Occipital lobe (tissue), 2 donors: ENCODE data around the gene CCDC88B. TPM values are rescaled to one million over a fixed set of nuclear protein-coding genes. Genes with fewer than 3 reads are reported as not detected.
A peak's percentile ranks its signal among the peaks of the same experiment; 100 is the strongest.

Source experiments
- DNase-seq: peaks from one replicate; lab custom pipeline; 2025; lab: John Stamatoyannopoulos, UW
- total RNA-seq: library from RNA; depleted of rRNA; stranded (reverse); fragments of >200 nt; gene quantifications from one replicate; pipeline ENCODE4 v1.2.3, GENCODE V29; 2014

Gene CCDC88B
- total RNA-seq, 1 donor from 2014 or later, result 1.4 TPM

DNA sequence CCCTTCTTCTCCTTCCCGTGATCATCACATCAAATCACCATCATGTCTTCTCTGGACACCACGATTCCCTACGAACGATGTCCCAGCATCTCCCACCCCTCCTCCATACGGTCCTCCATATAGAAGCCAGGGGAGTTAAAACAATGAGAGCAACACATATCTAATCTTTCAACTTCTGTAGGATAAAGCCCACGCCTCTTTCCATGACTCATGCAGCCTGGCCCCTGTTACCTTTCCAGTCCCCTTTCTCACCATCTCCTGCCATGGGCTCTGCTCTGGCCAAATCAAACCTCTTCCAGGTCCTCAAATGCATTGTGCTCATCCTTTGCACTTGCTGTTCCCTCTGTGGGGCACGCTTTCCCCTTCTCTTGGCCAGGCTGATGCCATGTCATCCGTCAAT lies 42.6 kb downstream of the CCDC88B start:
- no peak for DNase-seq

DNA sequence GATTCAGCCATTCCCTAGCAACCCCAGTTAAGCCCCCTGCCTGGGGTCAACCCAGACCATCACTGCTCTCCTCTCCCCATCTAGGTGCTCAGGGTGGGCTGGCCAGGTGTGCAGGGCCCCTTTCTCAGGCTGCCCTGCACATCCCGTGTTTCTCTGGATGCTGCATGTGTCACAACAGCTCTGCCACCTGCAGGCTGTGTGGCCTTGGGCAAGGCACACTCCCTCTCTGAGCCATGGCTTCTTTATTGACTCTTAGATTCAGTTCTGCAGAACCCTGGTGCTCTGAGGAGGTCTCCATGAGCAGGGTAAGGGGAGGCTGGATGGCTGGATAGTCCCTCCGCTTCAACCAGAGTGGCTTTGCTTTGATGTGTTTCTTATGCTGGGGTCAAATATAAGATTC lies 43.6 kb downstream of the CCDC88B start:
- no peak for DNase-seq

DNA sequence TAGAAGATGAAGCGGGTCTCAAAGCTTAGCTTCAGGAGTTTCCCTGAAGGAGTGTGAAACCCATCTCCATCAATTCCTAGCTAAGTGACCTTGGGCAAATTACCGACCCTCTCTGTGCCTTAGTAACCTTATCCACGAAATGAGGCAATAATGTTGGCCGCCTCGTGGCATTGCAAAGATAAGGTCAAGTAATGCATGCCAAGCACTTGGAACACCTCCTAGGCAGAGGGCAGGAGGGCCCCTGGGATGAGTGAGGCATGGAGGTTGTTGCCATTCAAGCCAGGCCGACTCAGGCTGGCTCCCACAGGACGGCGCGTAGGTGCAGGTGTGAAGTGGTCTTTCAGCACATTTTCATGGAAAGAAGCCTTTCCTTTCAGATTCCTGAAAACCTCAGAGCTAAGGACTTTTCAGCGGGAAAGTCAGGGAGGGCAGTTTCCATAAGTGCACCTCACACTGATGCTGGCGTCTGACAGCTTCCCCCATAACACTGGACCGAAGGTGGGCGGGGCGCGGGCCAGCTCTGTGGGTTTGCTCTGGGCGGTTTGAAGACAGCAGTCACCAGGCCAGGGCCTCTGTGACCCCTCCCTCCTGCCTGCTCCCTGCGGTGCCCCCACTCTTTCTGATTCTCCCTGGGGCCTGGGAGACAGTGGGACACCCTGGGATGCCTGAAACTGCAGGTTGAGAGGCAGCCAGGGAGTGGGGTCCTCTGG lies 44.2 kb downstream of the CCDC88B start:
- DNase-seq, result no peak

DNA sequence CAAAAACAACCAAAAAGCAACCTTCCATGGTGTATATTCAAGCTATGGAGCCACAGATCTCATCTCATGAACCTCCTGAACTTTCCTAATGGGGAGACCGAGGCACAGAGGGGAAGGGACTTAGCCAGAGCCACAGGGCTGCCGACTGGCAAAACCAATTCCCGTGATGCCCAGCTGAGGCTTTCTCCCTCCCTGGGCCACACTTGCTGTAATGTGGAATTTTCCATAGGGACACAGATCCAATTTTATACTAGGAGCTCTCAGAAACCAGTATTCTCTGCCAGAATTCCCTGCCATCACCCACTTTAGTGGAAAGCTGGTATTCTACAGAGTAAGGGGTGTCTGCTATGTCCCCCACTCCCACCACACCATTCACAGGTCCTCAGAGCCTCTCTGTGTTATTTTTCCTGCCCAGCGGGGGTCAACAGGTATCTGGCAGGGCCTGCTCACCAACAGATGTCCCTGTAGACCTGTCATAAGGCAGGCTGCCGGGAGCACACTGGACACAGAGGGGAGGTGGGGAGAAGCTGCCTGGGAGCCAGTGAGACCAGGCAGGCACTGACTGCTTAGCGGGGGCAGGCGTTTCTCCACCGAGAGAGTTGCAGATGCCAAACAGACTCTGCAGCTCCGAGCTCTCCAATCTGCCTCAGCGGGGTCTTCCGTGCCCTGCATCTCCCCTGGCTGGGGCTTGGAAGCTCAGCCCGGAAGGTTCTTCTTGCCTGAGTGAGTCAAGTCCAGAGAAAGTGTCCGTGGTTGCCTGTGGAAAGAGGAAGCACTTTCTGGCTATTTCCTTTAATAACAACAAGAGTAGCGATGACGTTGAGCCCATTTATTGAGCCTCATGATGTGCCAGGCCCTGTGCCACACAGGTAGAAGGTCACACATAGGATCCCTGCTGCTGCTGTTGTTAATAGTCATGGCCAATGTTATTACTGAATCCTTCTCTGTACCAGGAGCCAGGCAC lies 45.3 kb downstream of the CCDC88B start:
- peak; percentile 46 for DNase-seq

DNA sequence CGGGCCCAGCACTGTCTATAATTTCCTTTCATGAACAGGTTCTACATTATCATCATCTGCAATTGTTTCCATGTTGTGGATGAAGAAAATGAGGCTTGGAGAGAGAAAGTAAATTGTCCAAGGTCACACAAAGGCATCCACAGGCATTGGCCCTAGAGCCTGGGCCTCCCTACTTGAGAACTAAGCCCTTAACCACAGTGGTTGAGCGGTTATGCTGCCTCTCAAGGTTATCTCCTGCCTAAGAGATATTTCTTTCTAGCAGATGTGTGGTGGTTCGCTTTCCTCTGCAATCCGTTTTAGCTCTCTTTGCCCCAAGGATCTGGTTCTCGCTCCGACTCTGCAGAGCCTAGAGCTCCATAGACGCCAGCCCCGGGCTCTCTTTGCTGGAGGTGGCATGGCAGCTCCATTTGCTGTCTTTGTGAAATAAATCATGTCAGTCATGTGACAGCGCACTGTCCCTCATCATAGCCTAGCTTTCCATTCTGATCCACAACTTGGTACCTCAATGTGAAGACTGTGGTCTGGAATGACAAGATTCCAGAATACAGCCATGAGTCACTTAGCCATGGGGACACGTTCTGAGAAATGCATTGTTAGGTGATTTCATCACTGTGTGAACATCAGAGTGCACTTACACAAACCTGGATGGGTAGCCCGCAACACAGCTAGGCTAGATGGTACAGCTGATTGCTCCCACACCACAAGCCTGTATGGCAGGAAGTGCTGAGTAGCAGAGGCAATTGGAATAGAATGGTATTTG lies 46.1 kb downstream of the CCDC88B start:
- no peak for DNase-seq

DNA sequence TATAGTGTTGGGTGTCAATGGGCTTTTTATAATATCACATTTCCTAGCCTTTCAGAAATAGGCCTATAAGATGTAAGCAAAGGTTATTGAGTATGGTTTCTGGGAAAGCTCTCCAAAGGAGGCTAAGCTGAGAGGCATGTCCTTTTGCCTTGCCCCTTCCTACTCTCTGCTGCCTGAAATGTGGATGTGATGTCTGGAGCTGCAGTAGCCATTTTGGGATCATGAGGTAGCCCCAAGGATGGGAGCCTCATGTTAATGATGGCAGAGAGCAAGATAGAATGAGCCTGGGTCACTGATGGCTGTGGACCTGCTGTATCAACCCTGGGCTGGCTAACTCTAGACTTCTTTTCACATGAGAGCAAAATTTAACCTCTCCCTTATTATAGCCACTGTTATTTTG lies 47.9 kb downstream of the CCDC88B start:
- no peak for DNase-seq

DNA sequence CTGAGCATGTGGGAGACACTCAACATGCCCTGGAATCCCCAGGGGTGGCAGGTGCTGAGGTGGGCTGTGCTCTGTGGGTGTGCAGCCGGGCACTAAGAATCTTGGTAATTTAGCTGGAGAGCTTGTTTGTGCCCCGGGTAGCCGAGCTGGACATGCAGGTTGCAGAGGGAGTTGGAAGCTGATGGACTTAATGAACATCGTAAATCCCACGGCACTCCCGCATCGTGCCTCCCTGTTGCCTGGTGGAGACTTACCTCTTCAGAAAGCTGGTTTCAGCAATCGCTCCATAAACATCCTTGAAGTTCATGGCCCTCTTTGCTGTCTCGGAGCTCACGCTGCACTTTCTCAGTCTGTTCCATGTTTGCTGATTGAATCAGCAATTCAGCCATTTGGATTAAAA lies 48.9 kb downstream of the CCDC88B start:
- DNase-seq, result no peak

DNA sequence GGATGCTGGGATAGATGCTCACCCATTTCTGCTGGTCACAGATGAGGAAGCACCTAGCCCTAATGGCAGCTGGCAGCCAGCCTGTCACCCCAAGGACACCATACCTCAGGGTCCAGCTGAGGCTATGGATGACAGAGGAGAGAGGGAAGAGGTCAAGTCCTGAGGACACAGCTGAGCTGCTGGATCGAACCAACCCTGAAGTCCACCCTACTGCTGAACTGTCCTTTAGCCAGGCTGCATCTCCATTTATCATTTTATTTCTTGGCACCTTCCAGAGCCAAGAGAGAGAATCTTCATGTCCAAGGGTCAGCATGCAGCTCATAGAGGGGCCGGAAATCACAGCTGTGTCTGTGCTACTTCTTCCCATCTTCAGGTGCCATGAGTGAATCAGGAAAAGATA lies 49.8 kb downstream of the CCDC88B start:
- DNase-seq, result no peak

DNA sequence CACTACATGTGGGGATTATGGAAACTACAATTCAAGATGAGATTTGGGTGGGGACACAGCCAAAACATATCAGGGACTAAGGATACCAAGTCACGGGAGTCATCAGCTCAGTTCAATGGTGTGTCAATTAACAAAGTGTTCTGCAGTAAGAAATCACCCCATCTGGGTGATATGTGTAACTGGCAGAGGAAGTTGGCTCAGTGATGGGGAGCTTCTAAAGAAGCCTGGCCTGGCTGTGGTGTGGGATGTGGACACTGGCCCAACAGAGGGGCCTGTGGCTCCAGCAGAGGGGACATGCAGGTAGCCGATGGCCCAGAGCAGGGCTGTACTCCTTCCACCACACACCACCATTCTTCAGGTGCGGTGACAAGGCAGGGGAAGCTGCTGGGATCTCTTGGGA lies 50.6 kb downstream of the CCDC88B start:
- no peak for DNase-seq

DNA sequence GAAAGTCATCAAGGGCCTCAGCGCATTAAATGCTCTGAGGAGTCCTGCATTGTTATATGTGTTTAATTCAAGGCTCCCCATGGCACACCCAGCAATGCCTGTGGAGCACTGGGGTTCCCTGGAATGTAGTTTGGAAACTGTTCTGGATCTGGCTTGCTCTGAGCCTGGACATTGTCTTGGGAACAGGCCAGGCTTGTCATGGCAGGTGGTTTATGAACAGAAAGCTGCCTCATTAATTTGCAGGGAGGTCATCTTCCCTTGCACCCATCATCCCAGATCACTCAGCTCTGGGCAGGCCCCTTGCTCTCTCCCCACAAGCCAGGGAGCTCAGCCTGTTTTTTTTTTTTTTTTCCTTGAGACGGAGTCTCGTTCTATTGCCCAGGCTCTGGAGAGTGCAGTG lies 51.8 kb downstream of the CCDC88B start:
- DNase-seq, result no peak

DNA sequence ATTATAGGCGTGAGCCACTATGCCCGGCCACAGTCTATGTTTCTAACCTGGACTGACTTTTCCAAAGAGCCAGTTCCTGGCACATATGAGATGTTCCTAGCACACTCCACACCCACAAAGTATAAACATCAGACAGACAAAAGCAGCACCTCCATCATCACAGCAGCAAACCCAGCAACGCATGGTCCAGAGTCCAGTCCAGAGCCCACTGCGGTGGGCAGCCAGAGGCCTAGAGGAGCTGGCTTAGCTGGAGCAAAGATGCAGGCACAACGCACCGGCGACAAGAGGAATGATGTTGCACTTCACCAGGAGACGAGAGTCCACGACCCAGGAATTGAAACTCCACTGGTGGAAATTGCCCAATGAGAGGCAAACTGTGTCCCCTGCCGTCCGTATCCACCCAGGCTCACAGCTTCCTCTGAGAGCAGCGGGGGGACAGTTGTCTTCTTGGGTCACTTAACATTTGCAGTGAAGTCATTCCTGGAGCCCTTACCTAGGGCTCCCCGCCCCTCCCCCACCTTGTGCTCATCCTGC lies 55.6 kb downstream of the CCDC88B start:
- no peak for DNase-seq

DNA sequence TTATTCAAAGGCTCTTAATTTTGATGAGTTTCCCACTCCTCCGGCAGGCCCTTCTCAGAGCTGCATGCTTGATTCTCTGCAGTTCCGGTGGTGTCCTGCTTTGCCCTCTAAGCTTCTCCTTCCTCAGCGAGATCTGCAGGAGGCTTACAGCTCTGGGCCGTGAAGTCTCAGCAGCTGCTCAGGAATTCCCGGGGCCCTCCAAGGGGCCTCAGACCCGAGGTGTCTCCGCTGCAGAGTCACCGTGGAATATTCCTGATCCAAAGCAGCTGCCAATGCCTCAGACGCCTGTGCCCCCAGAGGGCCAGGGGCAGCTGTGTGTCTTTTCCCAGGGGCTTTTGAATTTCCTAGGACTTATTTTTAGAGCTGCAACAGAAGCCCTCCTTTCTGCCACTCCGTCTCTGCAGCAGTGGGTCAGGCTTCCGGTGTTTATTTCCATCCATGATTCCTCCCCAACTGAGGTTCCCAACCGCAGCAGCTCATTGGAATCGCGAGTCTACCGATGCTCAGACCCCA lies 56.1 kb downstream of the CCDC88B start:
- DNase-seq, result no peak

DNA sequence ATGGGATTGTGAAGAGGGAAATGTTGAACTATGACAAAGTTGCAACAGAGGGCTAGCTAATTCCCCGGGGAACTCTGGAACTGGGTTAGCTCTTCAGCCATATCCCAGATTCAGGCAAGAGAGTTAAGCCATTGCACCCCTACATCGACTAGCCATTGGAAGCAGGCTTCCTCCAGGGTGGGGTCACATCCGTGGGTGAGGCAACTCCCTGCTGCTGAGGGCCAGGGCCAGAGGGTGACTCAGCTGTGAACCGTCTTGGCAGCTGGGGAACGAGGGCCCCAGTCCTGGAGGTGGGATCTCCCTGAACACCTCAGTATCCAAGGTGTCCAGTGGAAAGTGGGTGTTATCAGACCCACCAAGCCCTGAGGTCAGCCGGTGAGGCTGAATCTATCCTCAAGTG lies 60.1 kb downstream of the CCDC88B start:
- no peak for DNase-seq

DNA sequence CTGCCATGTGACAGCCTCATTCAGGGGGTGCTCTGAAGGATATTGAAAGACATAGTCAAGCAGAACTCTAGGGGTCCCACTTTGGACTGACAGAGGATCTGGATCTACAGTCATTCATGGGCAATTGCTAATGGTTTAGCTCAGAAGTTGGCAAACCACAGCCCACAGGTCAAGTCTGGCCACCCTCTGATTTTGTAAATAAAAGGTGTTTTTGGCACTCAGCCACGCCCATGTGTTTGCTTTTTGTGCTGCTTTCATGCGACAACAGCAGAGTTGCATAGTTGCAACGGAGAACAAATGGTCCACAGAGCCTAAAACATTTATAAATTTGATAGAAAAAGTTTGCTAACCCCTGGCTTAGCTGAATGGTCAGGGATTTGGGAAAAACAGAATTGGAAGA lies 60.7 kb downstream of the CCDC88B start:
- no peak for DNase-seq

DNA sequence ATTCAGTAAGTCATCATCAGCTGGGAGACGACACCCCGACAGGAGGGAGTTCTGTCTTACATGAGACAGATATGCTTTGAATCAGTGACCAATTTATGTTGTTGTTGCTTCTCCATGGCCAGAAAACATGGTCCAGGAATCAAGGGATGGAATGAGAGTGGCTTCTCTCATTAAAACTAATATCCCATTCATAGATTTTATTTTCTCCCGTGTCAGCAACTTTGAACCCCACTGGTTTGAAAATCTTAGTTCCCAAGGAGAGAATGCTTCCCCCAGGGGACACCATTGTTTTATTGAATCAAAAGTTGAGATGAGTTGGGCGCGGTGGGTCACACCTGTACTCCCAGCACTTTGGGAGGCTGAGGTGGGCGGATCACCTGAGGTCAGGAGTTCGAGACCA lies 61.8 kb downstream of the CCDC88B start:
- DNase-seq, result no peak

DNA sequence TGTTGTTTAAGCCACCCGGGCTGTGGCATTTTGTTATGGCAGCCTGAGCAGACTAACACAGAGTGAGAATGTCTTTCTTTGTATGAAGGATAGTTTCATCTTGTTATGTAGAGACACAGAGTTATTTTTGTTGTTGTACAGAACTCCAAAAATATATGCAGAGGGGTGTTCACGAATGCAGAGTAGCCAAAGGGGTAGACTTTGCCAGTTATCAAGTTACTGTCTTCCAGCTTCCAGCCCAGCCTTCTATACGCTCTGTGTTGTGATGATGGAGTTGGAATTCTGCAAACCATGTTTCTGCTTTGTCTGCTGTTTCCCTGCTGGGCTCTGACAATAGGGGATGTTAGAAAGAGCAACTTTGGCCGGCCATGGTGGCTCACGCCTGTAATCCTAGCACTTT lies 63.1 kb downstream of the CCDC88B start:
- DNase-seq, result no peak

DNA sequence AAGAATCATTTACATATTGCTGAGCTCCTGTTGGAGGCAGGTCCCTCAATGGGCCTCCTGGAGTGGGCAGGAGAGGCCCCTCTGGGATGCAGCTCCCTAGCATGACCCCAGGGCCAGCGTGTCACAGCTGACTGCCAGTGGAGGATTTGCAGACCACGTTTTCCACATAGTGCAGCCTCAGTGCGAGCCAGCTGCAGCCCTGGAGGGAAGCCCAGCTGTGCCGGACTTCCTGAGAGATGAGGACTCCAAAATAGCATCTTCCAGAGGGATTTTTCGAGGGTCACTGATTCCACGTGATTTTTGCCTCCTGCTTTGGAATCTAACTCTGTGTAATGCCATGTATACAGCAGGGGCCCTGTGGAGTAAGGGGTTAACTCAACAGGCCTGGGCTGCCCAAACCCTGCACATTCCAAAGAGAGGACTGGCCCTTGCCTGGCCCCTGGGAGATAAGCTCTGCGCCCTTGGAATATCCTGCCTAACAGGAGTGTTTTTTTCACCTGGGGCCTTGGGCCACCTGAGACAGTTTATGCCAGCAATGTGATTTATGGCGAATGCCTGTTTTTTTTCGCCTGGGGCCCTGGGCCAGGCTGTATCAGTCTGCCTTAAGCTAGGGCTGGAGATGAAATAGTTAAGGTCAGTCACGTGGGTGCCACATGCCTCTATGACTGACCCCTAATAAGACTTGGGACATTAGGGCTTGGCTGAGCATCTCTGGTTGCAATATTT lies 66.4 kb downstream of the CCDC88B start:
- no peak for DNase-seq
